HG02973 (cell line): ENCODE measurements around the gene YIPF4.
"Not testable (repeated sequence)": the region's sequence is repeated elsewhere in the genome, so short reads cannot be mapped to it uniquely, and the experiment has no call there.

Experiments used
- ATAC-seq: cut with Tn5 transposase; IDR thresholded peaks from one replicate; pipeline ENCODE4 v1.9.1; 2021; ENCODE audit warnings: moderate library complexity; ENCODE audit not compliant: unreplicated experiment

Gene YIPF4

DNA sequence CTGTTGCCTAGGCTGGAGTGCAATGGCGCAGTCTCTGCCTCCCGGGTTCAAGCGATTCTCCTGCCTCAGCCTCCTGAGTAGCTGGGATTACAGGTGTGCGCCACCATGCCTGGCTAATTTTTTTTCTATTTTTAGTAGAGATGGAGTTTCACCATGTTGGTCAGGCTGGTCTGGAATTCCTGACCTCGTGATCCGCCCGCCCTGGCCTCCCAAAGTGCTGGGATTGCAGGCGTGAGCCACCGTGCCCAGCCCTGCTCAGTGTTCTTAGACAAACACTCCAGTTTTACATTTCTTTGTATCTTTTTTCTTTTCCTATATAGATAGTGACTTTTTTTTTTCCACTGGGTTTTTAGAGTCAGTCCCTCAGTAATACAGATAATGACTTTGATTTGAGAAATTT is 86.6 kb downstream of the YIPF4 start:
- not testable (repeated sequence) for ATAC-seq

DNA sequence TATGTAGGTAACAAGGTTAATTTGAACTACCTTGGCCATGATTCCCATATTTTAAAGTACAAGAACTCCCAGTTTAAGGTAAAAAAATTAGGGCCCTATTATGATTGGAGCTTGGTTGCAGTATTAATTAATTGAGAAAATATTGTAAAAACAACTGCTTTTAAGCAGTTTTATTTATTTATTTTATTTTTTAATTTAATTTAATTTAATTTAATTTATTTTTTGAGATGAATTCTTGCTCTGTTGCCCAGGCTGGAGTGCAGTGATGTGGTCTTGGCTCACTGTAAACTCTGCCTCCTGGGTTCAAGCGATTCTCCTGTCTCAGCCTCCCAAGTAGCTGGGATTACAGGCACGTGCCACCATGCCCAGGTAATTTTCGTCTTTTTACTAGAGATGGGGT is 88.0 kb downstream of the YIPF4 start:
- ATAC-seq = not testable (repeated sequence)
